ENCODE data around the gene MSRB3.

The MSRB3 gene

DNA sequence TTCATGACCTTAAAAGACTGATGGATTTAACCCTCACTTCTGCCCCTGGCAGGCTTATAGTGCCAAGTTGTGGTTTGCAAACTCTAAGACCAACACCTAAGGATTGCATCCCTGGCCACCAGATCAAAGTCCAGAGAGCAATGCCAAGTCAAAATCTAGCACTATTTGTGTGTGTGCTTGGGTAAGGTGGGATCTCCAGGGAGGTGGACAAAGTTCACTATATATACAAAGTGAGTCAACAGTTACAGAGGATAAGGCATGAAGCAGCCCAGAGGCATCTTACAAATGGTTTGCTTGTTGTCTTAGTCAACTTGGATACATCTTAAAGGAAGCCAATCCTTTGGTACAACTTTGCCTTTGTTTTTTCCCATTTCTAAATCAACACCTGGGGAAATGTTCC lies 137.3 kb downstream of the MSRB3 start:
- DNase-seq (ENCODE audit: extremely low read depth, insufficient read length) = no peak
- Histone ChIP-seq H3K4me3 (replicated peaks; ENCODE audit: low read depth, low read length) (no peak overlapping the region), H3K27me3 (replicated peaks; ENCODE audit: control insufficient read depth, insufficient read depth, low read length) (no peaks in the 10 kb centered on the region), H3K36me3 (ENCODE audit: control insufficient read depth, insufficient read depth, low read length) (no peaks in the 10 kb centered on the region)
- TF ChIP-seq CTCF (IDR thresholded peaks at IDR 0.05; ENCODE audit: insufficient read depth, low read length, poor library complexity, severe bottlenecking) = no peak

DNA sequence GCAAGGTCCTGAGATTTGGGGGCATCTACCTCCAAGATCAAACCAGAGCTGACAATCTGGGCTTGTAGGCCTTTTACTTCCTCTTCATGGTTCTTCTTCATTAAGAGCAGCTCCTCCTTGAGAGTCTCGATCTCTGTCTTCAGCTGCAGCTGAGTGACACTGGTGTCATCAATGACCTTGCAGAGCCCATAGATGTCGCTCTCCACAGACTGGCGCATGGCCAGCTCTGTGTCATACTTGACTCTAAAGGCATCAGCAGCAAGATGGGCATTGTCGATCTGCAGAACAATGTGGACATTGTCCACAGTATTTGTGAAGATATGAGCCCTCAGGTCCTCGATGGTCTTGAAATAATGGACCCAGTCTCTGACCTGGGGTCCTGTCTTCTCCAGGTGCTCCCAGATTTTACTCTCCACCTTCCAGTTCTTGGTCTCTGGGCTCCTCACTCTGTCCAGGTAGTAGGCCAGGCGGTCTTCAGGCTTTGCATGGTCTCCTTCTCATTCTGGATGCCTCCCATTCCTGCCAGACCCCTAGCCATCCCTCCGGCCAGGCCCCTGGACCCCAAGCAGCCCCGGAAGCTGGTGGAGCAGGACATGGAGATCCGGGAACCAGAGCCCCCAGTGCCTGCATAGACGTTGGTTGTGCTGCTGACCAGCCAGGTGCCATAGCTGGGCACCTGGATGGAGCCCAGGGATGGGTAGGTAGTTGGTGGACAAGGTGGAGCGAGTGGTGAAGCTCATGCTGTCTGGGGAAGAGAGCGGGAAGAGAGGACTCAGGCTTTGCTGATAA lies 141.0 kb downstream of the MSRB3 start:
- TF ChIP-seq CTCF (IDR thresholded peaks at IDR 0.05; ENCODE audit: insufficient read depth, low read length, poor library complexity, severe bottlenecking) = no peak

DNA sequence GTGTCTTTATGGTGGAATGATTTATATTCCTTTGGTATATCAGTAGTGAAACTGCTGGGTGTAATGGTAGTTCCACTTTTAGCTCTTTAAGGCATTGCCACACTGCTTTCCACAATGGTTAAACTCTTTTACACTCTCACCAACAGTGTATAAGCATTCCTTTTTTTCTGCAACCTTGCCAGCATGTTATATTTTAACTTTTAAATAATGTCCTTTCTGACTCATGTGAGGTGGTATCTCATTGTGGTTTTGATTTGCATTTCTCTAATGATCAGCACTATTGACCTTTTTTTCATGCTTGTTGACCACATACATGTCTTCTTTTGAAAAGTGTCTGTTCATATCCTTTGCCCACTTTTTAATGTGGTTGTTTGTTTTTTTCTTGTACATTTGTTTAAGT lies 142.5 kb downstream of the MSRB3 start:
- H3K36me3 ChIP-seq (ENCODE audit: control insufficient read depth, insufficient read depth, low read length) = no peaks in the 10 kb centered on the region
- no peak overlapping the region for H3K4me3 ChIP-seq (replicated peaks; ENCODE audit: low read depth, low read length)
- H3K27me3 ChIP-seq (replicated peaks; ENCODE audit: control insufficient read depth, insufficient read depth, low read length) = no peaks in the 10 kb centered on the region
- TF ChIP-seq CTCF (IDR thresholded peaks at IDR 0.05; ENCODE audit: insufficient read depth, low read length, poor library complexity, severe bottlenecking) = no peak
- no peak for DNase-seq (ENCODE audit: extremely low read depth, insufficient read length)

More for the DNA sequence above, 141.0 kb downstream of the MSRB3 start:
- Histone ChIP-seq H3K36me3 (ENCODE audit: control insufficient read depth, insufficient read depth, low read length) (no peaks in the 10 kb centered on the region), H3K27me3 (replicated peaks; ENCODE audit: control insufficient read depth, insufficient read depth, low read length) (no peaks in the 10 kb centered on the region), H3K4me3 (replicated peaks; ENCODE audit: low read depth, low read length) (no peak overlapping the region)
- DNase-seq (ENCODE audit: extremely low read depth, insufficient read length) = no peak

GRCh38 chr12:65427646-65428045 lies 149.2 kb downstream of the MSRB3 start:
- TF ChIP-seq CTCF (IDR thresholded peaks at IDR 0.05; ENCODE audit: insufficient read depth, low read length, poor library complexity, severe bottlenecking) = no peak
- DNase-seq (ENCODE audit: extremely low read depth, insufficient read length) = no peak
- H3K27me3 ChIP-seq (replicated peaks; ENCODE audit: control insufficient read depth, insufficient read depth, low read length) = no peaks in the 10 kb centered on the region
- no peaks in the 10 kb centered on the region for H3K36me3 ChIP-seq (ENCODE audit: control insufficient read depth, insufficient read depth, low read length)
- no peak overlapping the region for H3K4me3 ChIP-seq (replicated peaks; ENCODE audit: low read depth, low read length)

- TF ChIP-seq CTCF (IDR thresholded peaks at IDR 0.05; ENCODE audit: insufficient read depth, low read length, poor library complexity, severe bottlenecking) = no peak
- DNase-seq (ENCODE audit: extremely low read depth, insufficient read length) = no peak
- Histone ChIP-seq H3K36me3 (ENCODE audit: control insufficient read depth, insufficient read depth, low read length) (no peaks in the 10 kb centered on the region), H3K27me3 (replicated peaks; ENCODE audit: control insufficient read depth, insufficient read depth, low read length) (no peaks in the 10 kb centered on the region), H3K4me3 (replicated peaks; ENCODE audit: low read depth, low read length) (no peak overlapping the region)
Observed at GRCh38 chr12:65430006-65430405, 151.5 kb downstream of the MSRB3 start.

Measured in GM06990 (cell line).